GF-D8 (cell line): Measurements from ENCODE around the gene RASL12.
"Not testable (repeated sequence)": the region's sequence is repeated elsewhere in the genome, so short reads cannot be mapped to it uniquely, and the experiment has no call there.

Source experiments
- DNase-seq: peaks from one replicate; lab custom pipeline; 2025; lab: John Stamatoyannopoulos, UW

RASL12 gene

DNA sequence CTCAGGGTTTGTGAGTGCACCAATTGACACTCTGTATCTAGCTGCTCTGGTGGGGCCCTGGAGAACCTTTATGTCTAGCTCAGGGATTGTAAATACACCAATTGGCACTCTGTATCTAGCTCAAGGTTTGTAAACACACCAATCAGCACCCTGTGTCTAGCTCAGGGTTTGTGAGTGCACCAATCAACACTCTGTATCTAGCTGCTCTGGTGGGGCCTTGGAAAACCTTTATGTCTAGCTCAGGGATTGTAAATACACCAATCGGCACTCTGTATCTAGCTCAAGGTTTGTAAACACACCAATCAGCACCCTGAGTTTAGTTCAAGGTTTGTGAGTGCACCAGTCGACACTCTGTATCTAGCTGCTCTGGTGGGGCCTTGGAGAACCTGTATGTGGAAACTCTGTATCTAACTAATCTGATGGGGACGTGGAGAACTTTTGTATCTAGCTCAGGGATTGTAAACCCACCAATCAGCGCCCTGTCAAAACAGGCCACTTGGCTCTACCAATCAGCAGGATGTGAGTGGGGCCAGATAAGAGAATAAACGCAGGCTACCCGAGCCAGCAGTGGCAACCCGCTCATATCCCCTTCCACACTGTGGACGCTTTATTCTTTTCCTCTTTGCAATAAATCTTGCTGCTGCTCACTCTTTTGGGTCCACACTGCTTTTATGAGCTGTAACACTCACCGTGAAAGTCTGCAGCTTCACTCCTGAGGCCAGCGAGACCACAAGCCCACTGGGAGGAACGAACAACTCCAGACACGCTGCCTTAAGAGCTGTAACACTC is 8.0 kb upstream of the RASL12 start:
- DNase-seq, result not testable (repeated sequence)

DNA sequence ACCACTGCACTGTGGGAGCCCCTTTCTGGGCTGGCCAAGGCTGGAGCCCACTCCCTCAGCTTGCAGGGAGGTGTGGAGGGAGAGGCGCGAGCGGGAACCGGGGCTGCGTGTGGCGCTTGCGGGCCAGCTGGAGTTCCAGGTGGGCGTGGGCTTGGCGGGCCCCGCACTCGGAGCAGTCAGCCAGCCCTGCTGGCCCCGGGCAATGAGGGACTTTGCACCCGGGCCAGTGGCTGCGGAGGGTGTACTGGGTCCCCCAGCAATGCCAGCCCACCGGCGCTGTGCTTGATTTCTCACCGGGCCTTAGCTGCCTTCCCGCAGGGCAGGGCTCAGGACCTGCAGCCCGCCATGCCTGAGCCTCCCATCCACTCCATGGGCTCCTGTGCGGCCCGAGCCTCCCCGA is 7.2 kb upstream of the RASL12 start:
- not testable (repeated sequence) for DNase-seq

DNA sequence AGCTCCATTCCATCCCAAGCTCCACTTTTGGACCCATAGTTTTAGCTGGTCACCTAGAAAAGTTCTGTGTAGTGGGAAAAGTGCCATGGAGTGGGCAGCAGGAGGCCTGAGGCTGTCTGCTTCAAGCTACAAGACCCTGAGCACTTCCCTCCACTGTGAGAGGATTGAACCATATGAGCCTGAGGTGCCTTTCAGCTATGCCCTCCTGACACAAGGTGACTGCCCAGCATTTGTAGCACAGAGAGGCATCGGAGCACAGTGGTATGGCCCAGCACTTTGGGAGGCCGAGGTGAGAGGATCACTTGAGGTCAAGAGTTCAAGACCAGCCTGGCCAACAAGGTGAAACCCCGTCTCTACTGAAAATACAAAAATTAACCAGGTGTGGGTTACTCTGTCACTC is 4.8 kb upstream of the RASL12 start:
- no peak for DNase-seq

DNA sequence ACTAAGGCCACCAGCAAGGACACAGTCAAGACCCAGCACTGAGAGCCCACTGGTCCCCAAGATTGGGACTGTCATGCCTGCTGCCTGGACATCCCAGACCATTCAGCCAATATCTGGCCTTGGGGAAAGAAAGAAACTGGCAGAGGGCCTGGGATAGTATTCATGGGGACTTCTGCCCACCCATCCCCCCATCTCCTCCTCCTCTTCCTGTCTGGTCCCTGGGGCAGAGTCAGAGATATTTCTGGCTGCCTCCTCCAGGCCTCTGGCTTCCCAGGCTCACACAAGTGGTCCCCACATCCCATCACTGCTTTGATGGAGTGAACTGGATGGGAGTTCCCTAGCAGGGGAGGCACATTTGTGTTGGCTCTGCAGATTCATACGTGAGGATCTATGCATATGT is 4.2 kb upstream of the RASL12 start:
- DNase-seq, result no peak

DNA sequence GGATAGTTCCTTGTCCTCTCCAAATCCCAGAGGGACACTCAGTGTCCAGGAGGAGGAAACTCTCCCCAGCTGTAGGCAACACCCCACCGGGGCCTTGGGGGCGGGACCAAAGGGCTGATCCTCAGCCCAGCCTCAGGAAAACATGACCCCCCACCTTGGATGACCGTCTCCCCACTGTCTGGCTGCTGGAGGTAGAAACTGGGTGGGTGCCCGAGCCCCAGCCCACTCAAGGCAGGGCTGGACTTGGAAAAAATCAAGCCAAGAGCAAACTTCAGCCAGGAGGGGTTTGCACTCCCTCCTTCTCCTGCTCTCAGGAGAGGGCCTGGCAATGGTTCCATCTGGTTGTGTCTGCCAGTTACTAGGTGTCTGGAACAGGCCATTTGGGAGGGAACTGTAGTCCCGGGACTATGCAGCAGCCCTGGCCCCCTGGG is 3.6 kb upstream of the RASL12 start:
- DNase-seq, result no peak

DNA sequence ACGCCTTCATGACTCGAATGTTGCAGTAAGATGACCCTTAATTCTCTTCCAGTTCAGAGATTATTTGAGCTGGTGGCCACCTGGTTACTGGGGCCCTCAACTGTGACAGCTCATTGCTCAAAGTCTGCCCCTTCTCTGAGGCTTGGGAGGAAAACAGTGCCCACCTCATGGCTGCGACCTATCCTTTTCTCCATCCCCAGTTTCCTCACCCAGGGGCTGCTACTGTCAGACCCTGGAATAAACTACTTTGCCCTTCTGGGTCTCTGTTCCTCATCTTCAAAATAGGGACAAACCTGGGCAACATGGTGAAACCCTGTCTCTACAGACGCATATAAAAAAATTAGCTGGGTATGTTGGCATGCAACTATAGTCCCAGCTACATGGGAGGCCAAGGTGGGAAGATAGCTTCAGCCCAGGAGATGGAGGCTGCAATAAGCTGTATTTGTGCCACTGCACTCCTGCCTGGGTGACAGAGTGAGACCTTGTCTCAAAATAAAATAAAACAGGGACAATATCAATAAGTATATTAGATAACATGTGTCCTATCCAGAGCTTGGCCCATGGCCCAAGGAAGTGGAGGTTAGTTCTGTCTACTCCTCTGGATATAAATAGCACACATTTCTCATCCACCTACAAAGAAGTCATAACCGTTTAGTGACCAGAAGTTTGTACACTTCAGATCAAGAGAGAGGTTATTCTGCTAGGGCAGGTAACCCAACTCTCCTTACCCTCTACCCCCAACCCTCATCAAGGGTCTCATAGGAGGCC is 2.2 kb upstream of the RASL12 start:
- no peak for DNase-seq

DNA sequence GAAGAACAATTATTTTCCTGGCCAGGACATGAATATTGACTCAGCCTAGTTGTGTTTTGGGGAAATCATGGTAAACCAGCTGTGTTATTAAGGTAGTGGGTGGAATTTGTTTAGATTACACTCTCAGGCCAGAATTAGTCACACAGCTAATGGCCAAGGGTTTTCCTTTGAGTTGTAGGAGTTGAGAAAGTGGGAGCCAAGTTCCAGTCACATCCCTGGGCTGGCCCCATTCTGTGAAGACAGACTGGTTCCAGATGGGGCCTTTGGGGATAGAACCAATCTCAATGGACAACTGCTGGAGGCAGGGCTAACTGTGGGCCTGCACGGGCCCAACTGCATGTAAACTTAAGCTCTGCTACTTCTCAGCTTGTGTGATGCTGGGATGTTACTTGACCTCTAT is 1.4 kb upstream of the RASL12 start:
- DNase-seq, result no peak

DNA sequence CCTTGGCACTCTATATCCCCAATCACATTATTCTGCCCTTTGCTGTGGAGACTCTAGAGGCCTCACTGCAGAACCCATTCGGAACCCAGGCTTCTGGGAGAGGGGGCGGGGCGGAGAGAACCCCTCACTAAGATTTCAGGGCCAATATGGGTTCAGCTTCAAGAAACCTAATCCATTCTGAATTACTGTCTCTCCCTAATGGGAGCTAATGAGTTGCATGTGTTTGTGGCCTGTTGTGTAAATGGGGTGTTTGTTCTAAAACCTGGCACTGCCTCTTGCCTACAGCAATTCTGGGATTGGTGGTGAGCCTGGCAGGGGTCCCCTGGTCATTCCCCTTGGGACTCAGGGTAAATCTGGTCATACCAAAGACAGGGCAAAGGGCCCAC is 605 bp upstream of the RASL12 start:
- DNase-seq, result no peak

DNA sequence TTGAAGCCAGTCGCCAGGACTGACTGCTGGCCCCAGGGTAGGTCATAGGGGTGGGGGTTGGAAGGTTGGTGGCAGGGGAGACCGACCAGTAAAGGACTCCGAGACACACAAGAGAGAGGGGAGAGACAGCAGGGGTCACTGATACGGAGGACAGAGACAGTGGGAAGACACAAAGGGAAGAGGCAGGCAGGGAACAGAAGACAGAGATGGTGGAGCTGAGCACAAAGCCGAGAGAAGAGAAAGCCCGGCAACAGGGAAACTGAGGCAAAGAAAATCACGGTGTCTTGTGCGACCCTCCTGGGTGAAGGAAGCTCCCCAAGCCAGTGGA is 510 bp downstream of the RASL12 start:
- DNase-seq, result no peak

DNA sequence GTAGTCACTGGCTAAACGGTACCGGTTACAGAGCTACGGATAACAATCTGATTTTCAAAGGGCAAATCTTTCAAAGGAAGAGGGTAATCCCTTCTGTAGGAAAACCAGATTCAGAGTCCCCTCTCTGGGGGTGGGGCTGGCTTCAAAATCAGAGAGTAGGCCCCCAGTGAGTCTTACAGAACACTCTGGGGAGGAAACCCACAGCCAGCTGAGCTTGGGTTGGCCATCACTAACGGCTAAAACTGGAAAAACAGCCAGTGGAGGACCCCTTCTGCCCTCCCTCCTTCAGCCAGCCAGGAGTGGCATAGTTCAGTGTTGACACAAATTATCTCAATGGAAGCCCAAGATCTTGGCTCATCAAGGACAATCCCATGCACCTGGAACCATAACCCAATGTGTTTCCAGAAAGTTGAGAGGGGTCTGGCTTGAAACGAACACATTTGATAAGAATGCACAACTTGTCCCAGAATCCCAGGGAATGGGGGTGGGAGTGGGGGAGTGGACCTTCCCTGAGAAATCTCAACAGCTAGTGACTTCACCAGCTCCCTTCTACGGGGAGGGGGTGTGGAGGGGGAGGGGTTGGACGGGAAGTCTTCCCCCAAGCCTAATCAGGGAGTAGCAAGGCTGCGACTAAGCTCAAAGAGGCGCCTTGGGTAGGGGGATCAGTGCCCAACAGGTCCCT is 1.0 kb downstream of the RASL12 start:
- no peak for DNase-seq

DNA sequence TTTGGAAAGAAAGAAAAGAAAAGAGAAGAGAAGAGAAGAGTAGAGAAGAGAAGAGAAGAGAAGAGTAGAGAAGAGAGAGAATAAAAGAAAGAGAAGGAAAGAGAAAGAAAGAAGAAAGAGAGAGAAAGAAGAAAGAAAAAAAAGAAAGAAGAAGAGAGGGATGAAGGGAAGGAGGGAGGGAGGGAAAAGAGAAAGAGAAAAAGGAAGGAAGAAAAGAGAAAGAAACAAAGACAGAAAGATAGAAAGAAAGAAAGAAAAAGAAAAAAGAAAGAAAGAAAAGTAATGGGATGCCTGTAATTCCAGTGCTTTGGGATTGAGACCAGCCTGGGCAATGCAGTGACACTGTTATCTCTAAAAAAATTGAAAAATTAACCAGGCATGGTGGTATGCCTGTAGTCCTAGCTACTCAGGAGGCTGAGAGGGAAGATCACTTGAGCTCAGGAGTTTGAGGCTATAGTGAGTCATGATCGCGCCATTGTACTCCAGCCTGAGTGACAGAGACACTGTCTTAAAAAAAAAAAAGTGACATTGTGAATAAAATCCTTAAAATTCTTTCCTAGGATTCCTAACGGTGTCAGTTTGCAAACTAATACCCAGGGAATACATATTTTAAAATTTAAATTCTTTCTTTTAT is 1.7 kb downstream of the RASL12 start:
- DNase-seq, result no peak

DNA sequence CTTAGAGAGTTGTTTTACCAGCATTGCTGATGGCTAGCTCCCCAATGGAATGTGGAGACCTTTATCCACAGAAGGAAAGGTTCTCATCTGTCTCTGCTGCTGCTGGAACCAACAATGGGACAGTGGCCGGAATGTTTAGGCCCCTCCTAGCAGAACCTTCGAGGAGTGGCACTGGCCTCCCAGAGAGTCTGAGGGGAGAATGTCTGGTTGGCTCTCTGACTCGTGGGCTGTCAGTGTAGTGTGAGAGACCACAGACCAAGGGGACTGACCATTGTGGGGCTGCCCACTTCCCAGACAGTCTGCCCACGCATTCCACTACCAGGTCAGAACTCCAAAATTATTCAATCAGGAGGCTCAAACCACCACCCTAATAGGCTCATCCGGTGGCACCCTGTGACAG is 5.1 kb downstream of the RASL12 start:
- no peak for DNase-seq

DNA sequence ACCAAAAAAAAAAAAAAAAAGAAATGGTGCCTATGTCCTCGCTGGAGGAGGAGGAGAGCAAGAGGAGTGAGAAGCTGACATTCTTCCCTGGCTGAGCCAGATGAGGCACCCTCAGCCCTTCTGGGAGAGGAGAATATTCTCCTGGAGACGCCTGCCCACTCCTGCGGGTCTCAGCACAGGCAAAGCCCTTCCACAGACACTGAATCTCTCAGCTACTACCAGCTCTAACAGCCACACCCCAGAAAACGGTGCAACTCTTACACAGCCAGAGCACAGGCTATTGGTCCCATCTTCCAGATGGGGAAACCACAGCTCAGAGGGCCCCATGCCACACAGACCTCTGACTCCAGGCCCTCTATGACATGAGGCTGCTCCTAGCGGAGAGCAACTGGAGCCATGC is 5.7 kb downstream of the RASL12 start:
- DNase-seq, result no peak

DNA sequence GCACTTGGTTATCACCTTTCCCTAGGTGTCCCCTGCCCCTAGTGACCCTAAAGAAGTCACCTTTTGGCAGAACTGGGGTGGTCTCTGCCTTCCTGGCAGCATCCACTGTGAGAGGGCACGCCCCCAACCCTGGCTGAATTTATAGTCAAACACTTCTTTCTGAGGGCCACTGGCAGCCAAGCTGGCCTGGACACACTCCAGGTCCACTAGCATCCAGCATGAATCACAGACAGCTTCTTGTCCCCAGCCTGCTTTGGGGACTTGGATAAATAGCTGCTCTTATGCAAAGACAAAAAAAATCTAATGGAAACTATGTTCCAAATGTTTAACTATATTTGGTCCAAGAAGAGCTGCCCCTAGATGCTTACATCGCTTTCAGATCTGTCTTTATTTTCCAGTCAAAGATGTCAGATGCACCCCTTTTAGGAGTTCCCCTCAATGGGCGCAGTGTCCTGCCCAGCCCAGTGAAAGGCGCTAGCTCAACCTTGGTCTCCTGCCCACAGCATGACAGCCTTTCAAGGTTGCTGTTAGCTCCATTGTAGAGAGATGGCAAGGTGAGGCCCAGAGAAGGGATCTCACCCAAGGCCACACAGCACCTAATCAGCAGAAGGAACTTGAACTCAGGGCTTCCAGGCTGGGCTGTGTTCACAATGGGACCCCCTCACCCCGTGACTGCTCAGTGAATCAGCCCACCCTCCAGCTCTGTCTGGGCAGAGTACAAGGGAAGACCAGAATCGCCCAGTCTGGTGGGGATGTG is 7.0 kb downstream of the RASL12 start:
- no peak for DNase-seq

DNA sequence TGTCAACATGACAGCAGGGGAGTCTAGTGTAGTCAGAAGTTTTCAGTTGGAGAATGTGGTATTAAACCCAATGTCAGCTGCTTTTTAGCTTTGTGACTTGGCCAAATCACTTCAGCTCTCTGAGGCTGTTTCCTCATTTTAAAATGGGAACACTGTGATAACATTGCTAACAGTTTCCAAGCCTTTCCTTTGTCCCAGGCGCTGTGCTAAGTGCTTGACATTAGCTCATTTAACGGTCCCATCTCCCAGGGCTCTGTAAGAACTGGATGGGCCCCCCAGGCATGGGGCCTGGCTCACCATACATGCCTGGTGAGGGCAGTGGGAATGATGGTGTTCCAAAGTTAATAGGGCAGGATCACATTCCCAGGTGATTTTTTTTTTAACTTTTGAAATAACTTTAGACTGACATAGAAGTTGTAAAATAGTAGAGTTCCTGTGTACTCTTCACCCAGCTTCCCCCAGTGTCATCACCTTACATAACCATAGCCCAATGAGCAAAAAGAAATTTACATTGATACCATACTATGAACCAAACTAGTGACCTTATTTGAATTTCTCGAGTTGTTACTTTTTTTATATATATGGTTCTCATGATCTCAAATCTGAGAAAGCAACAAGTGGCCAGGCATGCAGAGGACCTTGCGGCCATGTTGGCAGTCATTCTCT is 7.7 kb downstream of the RASL12 start:
- no peak for DNase-seq

DNA sequence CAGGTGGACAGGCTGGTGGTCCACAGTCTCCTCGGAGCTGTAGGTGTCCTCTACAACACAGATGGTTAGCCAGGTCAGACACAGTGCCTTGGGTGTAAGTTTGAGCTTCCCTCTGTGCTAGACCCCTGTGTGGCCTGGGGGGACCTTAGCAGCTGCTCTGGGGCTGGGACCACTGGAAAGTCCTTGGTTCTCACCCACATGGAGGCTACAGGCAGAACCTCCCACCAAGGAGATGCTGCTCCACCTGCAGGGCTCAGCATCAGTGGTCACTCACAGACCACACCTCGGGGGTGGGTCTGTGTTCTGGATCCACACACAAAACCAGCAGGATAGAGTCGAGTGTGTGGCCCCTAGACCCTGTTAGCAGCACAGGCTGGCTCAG is 8.4 kb downstream of the RASL12 start:
- no peak for DNase-seq

DNA sequence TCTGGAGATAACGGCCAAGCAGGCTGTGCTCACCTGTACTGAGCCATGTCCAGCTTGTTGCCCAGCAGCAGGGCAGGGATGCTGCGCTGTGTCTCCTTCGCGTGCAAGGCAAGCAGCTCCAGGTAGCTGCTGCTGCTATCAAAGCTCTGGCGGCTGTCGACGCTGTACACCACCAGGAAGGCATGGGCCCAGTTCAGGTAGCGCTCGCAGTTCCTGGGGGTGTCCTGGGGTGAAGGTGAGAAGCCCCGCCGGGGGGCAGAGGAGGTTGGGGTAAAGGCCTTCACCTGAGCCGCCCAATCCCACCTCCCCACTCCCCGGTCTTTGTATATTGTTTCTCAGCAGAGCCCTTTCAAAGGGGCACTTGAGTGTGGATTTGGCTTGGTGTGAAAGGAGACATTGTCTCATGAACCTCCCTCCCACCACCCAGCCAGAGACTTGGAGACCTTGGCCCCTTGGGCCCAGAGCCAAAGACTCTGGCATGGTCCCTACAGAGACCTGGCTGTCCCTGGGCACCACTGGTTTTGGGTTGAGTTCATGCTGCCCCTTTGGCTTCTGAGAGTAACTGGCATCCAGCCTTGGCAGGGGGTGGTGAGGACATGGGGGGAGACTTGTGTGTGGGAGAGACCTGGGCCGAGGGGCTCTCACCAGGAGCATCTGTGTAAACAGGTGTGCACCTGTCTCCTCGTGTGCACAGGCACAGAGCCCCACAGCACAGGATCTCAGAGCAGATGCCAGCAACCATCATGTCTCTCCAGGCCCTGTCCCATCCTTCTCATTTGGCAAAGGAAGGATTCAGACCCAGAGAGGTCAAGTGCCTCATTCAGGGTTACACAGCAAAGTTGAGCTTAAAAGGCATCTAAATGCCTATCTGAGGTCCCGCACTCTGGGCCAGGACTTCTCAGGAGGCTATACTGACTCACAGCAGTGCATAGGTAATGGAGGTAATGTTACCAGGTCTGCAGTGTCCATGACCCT is 9.1 kb downstream of the RASL12 start:
- DNase-seq, result no peak

DNA sequence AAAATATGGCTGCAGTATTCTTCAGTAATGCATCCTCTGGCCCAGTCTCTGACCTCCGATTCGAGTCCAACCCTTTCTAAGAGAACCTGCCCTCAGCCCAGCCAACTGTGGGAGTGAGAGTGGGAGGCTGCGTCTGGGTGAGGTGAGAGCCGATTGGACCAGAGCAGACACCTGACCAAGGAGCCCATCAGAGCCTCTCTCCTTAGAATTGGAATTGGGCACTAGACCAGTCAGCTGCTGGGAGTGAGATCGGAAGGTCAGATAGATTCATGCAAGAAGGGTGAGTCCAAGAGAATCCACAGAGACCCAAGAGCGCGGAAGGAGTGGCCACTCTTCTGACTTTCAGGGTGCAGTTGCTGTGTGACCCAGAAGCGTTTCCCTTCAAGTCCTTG is 10.2 kb downstream of the RASL12 start:
- DNase-seq, result no peak

DNA sequence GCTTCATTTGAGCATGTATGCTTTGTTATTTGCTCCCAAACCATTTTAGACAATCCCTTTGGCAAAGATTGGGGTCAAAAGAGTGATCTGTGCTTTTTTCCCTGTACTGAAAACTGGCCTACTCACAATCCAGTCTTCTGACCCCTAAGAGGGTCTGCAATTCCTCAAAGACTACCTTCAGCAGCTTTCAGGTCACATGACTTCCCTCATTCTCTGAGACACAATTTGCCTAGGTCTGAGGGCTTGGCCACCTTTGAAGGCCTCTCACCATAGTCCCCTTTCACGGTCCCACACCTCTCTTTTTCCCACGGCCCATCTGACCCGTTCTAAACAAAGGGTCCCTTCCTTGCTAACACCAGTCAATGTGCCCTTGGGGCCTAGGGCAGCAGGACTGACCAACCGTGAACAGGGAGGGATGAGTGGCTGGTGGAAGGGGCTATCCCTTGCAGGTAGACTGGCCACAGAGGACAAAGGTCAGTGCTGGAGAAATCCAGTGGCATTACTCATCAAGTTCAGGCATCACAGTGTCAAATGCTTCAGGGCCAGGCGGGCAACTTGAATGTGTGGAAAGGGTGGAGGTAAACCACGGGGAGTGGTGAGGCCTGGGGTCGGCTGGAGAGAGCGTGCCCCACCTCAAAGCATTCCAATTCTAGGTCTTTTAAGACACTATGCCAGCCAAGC is 10.8 kb downstream of the RASL12 start:
- no peak for DNase-seq

DNA sequence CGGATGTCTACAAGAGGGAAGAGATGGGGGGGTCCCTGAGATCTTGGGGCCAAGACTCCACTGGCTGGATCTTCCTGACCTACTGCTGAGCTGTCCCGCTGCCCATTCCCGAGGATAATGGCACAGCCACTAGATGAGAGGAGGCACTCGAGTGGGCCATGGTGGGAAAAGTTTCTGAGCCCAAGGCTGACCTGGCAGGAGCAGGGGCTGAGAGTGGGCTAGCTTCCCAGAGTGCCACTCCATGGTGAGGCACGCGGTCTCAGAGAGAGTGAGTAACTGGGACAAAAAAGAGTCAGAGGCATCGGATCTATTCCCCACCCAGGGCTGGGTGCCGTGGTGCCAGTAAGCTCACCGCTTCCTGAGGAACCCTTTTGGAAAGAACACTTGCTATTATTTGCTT is 11.7 kb downstream of the RASL12 start:
- no peak for DNase-seq
